Gastrocnemius medialis (tissue), 4 donors: ENCODE data around the gene HMGB2.

Experiments used
- CTCF ChIP-seq, 5 experiments: fragments of 450-650 bp in 3 of 5; fragments of 200-600 bp in 2 of 5; sonication (generic) in 2 of 5; IDR thresholded peaks in 4 of 5; conservative IDR thresholded peaks in 1 of 5; 1 replicate in 4 of 5; 2 replicates in 1 of 5; pipeline ENCODE4 v1.5.1; 2016 to 2019; ENCODE audit warnings: antibody characterized with exemption in 5 of 5, mild to moderate bottlenecking in 3 of 5, moderate library complexity in 3 of 5
- POLR2A ChIP-seq, 2 donors: fragments of 450-650 bp; IDR thresholded peaks; one replicate each; pipeline ENCODE4 v1.6.1; 2017; ENCODE audit warnings: antibody characterized with exemption in 2 of 2, mild to moderate bottlenecking in 2 of 2, moderate library complexity in 2 of 2

- TF ChIP-seq CTCF (IDR thresholded peaks at IDR 0.05 in 4 of 5, conservative IDR thresholded peaks at IDR 0.05 in 1 of 5) (no peak), POLR2A (IDR thresholded peaks at IDR 0.05) (no peak)
These were observed 26.4 kb downstream of the HMGB2 start for GRCh38 chr4:173307778-173308177.
